Mesendoderm (in vitro differentiated cells): ENCODE measurements around the gene TSHB.

Experiments
- DNase-seq: peaks from one replicate; pipeline ENCODE4 v3.0.0; 2013
- H2AK5ac ChIP-seq: 2 replicates; pipeline ENCODE4 v1.6.1; 2013; ENCODE audit warnings: low read length, inconsistent platforms
- H2BK120ac ChIP-seq: 2 replicates; pipeline ENCODE4 v1.6.1; 2013; ENCODE audit warnings: low read depth, mild to moderate bottlenecking, low read length, moderate library complexity, mixed read lengths
- H2BK15ac ChIP-seq: replicated peaks from 2 replicates; pipeline ENCODE4 v1.6.1; 2013; ENCODE audit warnings: low read depth, mild to moderate bottlenecking, moderate library complexity
- H2BK5ac ChIP-seq: 2 replicates; pipeline ENCODE4 v1.6.1; 2013; ENCODE audit warnings: low read length, inconsistent platforms
- H3K18ac ChIP-seq: 2 replicates; pipeline ENCODE4 v1.6.1; 2013; ENCODE audit warnings: mild to moderate bottlenecking, low read length, mixed read lengths
- H3K23ac ChIP-seq: one replicate; pipeline ENCODE4 v1.6.1; 2013; ENCODE audit warnings: low read length
- H3K27ac ChIP-seq: 2 replicates; pipeline ENCODE4 v1.5.1; 2013; ENCODE audit warnings: low read depth, mild to moderate bottlenecking, inconsistent platforms, low read length, moderate library complexity
- H3K27me3 ChIP-seq: 2 replicates; pipeline ENCODE4 v1.6.1; 2013; ENCODE audit warnings: low read length, control low read depth, mild to moderate bottlenecking, inconsistent platforms; ENCODE audit not compliant: insufficient read depth, poor library complexity
- H3K36me3 ChIP-seq: 2 replicates; pipeline ENCODE4 v1.6.1; 2013; ENCODE audit warnings: low read length, inconsistent platforms; ENCODE audit not compliant: control insufficient read depth, insufficient read depth
- H3K4ac ChIP-seq: one replicate; pipeline ENCODE4 v1.6.1; 2013; ENCODE audit warnings: low read depth, mild to moderate bottlenecking, low read length, moderate library complexity
- H3K4me1 ChIP-seq: 2 replicates; pipeline ENCODE4 v1.6.1; 2013; ENCODE audit warnings: low read depth, low read length, inconsistent platforms; ENCODE audit not compliant: control insufficient read depth
- H3K4me2 ChIP-seq: 2 replicates; pipeline ENCODE4 v1.6.1; 2013; ENCODE audit warnings: low read length
- H3K4me3 ChIP-seq: 2 replicates; pipeline ENCODE4 v1.5.1; 2013; ENCODE audit warnings: mild to moderate bottlenecking, low read length
- H3K56ac ChIP-seq: one replicate; pipeline ENCODE4 v1.6.1; 2013; ENCODE audit warnings: low read length
- H3K79me1 ChIP-seq: 2 replicates; pipeline ENCODE4 v1.6.1; 2013; ENCODE audit warnings: low read length, inconsistent platforms
- H3K79me2 ChIP-seq: 2 replicates; pipeline ENCODE4 v1.6.1; 2013; ENCODE audit warnings: mild to moderate bottlenecking, low read length; ENCODE audit not compliant: control insufficient read depth, insufficient read depth
- H3K9ac ChIP-seq: 2 replicates; pipeline ENCODE4 v1.6.1; 2013; ENCODE audit warnings: low read length, inconsistent platforms
- H4K5ac ChIP-seq: one replicate; pipeline ENCODE4 v1.6.1; 2013; ENCODE audit warnings: low read length
- H4K8ac ChIP-seq: one replicate; pipeline ENCODE4 v1.6.1; 2013; ENCODE audit warnings: low read depth, mild to moderate bottlenecking, control low read depth, low read length, moderate library complexity
- WGBS: extraction: QIAGEN DNeasy Blood & Tissue Kit; methylation state at CpG from one replicate; pipeline ENCODE4 v1.1.7; 2013; ENCODE audit warnings: low lambda C conversion rate, missing lambda C conversion rate; ENCODE audit not compliant: insufficient coverage; ENCODE audit errors: extremely low coverage; 5-methylcytosine and 5-hydroxymethylcytosine counted together

The TSHB gene

DNA sequence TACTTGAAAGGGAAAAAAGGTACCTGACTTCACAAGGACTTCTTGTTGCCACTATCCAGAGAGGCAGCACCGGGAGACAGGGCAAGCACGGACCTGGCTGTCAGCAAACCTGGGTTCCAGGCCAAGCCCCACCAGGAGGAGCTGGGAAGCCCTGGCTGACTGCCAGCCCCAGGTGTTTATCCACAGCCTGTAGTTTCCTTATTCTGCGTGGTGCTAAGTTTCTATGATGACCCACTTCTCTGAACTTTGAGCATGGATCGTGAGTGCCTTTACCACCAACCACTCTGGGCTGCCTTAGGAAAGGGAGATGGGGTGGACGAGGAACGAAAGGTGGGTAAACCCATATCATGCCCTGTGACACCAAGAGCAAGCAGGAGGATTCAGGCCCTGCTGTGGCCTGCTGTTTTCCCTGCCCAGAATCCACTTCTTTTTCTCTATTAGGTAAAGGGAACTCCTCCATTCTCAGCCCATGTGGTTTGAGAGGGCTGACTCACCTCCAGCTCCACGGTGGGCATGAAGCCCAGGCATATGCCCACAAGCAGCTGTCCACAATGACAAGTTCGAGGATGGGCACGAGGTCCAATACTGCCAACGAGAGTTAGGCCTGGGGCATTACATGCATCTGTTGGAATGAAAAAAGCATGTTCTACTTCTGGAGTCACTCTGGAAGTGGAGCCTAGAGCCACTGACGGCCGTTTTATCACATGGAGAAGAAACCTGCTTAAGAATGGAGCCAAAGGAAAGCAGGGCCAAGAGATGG lies 39.4 kb downstream of the TSHB start:
- Histone ChIP-seq H3K4me3 (no peak overlapping the region), H3K27ac (no peak overlapping the region), H3K27me3 (no peaks in the 10 kb centered on the region)

DNA sequence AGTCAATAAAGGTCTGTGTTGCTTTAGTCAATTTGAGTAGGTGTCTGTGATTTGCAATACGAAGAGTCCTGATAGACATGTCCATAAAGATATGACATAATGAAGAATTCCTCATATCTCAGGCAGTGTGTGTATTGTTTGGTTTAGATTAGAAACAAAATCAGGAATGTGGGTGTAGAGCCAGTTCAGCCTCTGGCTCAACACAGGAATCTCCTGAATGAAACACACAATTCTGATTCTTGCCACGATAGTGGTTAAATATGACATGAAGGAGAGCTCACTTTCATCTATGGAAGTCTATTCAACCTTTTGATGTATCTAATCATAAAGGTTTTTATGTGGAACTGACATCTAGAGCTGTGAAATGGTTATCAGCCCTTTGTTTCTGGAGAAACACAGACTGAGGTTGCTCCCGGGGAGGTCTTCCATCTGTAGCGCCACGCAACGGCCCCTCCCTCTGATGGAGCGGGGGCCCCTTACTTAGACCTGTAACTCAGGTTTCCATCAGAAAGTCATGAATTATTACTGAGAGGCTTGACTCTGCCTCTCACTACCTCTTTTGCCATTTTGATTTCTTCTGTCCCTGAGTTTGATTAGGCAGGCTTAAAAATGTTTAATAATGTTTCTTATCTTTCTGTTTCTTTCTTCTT lies 40.2 kb downstream of the TSHB start:
- Histone ChIP-seq H3K56ac (no peak overlapping the region), H2BK15ac (no peak overlapping the region), H3K79me2 (no peaks in the 10 kb centered on the region), H2AK5ac (no peak overlapping the region), H3K4ac (no peak overlapping the region), H2BK5ac (no peak overlapping the region), H2BK120ac (no peak overlapping the region), H3K4me3 (no peak overlapping the region), H3K18ac (no peak overlapping the region), H3K4me1 (no peaks in the 10 kb centered on the region), H3K9ac (no peak overlapping the region), H3K79me1 (no peaks in the 10 kb centered on the region), H3K23ac (no peak overlapping the region), H4K8ac (no peak overlapping the region), H3K4me2 (no peak overlapping the region), H3K27me3 (no peaks in the 10 kb centered on the region), H3K36me3 (no peaks in the 10 kb centered on the region), H4K5ac (no peak overlapping the region), H3K27ac (no peak overlapping the region)
- no CpG with 5 or more reads among the region's 7 CpGs for WGBS
- no peak for DNase-seq

More for the DNA sequence above, 39.4 kb downstream of the TSHB start:
- no peaks in the 10 kb centered on the region for H3K79me1 ChIP-seq
- no peaks in the 10 kb centered on the region for H3K4me1 ChIP-seq
- no peak overlapping the region for H3K4ac ChIP-seq
- H2AK5ac ChIP-seq: no peak overlapping the region
- H3K4me2 ChIP-seq: no peak overlapping the region
- no peak for DNase-seq
- H3K9ac ChIP-seq: no peak overlapping the region
- H2BK15ac ChIP-seq: no peak overlapping the region
- WGBS: no CpG with 5 or more reads among the region's 12 CpGs
- H4K5ac ChIP-seq: no peak overlapping the region
- H3K23ac ChIP-seq: no peak overlapping the region
- no peak overlapping the region for H3K56ac ChIP-seq
- no peaks in the 10 kb centered on the region for H3K79me2 ChIP-seq
- H3K36me3 ChIP-seq: no peaks in the 10 kb centered on the region
- no peak overlapping the region for H3K18ac ChIP-seq
- H4K8ac ChIP-seq: no peak overlapping the region
- H2BK5ac ChIP-seq: no peak overlapping the region
- H2BK120ac ChIP-seq: no peak overlapping the region

DNA sequence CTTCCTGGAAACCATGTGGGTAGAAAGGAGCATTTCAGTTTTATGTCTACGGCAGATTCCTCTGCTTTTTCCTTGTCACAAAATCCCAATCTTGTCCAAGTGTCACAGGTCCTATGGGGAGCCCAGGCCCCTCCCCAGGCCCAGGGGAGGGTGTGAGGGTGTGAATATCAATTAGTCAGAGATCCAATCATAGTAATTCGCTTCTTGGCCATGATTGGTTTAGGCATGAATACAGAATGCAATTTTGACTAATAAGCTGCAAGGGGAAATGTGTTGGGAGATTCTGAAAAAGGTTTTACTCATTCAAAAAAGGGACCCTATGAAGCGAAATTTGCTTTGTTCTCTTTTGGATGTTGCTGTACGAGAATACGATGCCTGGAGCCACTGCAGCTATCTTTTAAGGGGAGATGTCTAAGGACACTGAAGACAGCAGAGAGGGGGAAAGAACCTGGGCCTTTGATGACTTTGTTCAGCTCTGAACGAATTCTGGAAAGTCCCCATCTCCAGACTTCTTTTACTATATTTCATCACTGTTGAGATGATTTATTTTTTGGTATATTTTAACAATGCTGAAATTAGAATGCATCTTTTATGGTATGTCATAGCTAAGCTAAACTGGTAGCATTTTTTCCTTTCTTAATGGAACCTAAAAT lies 41.5 kb downstream of the TSHB start:
- Histone ChIP-seq H3K27me3 (no peaks in the 10 kb centered on the region), H3K4me2 (no peak overlapping the region), H2BK120ac (no peak overlapping the region), H3K79me1 (no peaks in the 10 kb centered on the region), H4K5ac (no peak overlapping the region), H3K4me3 (no peak overlapping the region), H3K9ac (no peak overlapping the region), H3K18ac (no peak overlapping the region), H2AK5ac (no peak overlapping the region), H3K27ac (no peak overlapping the region), H3K36me3 (no peaks in the 10 kb centered on the region), H2BK5ac (no peak overlapping the region), H3K4me1 (no peaks in the 10 kb centered on the region), H3K79me2 (no peaks in the 10 kb centered on the region), H3K23ac (no peak overlapping the region), H3K4ac (no peak overlapping the region), H3K56ac (no peak overlapping the region), H4K8ac (no peak overlapping the region), H2BK15ac (no peak overlapping the region)
- DNase-seq: no peak
- no CpG with 5 or more reads among the region's 6 CpGs for WGBS

DNA sequence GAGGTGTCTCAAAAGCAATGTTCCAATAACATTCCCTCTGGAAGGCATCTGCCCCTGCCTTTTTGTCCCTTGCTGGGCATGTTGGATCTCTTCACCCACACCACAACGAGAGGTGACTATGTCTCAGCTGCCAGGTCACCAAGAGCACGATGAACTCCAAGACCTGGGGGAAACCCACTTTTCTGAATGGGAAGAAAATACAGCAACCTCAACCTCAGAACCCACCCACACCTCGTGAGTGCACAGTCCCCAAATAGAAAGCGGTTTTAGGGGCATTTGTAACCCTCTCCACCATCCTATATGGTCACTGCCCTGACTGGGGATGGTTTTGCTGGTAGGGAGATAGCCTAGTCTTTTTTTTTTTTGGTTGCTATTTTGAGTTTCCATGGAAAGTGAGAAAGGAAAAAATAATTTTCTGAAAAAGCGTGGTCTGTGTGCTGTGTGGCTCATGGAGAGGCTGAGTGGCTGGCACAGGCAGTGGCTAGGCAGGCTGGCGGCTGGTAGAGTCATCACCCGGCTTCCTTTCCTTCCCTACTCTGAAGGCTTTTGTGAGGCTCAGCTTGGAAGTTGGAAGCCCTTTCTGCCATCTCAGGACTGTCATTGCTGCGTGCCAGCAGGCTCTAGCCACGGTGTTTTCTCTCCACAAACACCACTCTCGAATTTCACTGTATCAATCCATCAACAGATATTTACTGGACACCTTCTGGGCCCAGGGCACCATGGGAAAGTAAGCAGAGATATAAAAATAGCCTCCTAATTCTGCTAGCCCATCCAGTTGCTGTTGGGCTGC lies 43.9 kb downstream of the TSHB start:
- DNase-seq: no peak
- Histone ChIP-seq H3K4me2 (no peak overlapping the region), H3K23ac (no peak overlapping the region), H3K9ac (no peak overlapping the region), H4K5ac (no peak overlapping the region), H3K4me3 (no peak overlapping the region), H2BK5ac (no peak overlapping the region), H3K27ac (no peak overlapping the region), H3K4me1 (no peaks in the 10 kb centered on the region), H3K18ac (no peak overlapping the region), H4K8ac (no peak overlapping the region), H3K4ac (no peak overlapping the region), H2BK120ac (no peak overlapping the region), H3K79me1 (no peaks in the 10 kb centered on the region), H2BK15ac (no peak overlapping the region), H2AK5ac (no peak overlapping the region), H3K79me2 (no peaks in the 10 kb centered on the region), H3K56ac (no peak overlapping the region), H3K27me3 (no peaks in the 10 kb centered on the region), H3K36me3 (no peaks in the 10 kb centered on the region)
- WGBS: no CpG with 5 or more reads among the region's 10 CpGs

DNA sequence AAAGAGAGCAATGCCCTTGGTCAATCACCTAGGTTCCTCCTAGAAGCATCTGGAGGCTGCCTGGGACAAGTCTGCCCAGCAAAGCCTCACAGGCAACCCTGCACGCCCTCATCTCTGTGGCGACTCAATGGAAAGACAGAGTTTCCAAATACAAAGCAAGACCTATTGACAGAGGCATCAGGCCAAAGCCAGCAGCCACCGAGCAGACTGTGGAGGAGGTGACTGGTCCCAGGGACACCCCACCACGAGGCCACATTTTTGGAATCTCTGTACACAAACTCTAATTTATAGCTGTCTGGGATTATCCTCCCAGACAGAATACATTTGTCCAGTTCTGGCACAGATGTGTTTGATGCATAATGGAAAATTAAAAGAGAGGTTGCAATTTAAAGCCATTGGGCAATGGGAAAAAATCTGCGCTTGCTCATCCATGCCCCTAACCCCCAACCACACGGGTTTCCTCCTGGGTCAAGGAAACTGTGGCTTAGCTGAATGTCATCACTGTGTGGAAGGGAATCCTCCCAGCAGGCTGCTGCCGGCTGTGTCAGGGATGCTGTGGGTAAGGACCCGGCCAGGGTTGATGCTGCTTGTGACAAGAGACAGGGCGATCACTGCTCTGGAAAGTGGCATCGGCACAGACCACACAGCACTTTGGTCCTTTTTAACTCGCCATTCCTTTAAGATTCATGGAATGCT lies 45.4 kb downstream of the TSHB start:
- H2BK5ac ChIP-seq: no peak overlapping the region
- no peak overlapping the region for H4K8ac ChIP-seq
- H2BK120ac ChIP-seq: no peak overlapping the region
- H3K9ac ChIP-seq: no peak overlapping the region
- no peak overlapping the region for H3K23ac ChIP-seq
- DNase-seq: no peak
- no peak overlapping the region for H2BK15ac ChIP-seq
- no peak overlapping the region for H3K4me3 ChIP-seq
- H3K4me1 ChIP-seq: no peaks in the 10 kb centered on the region
- no peak overlapping the region for H3K18ac ChIP-seq
- H3K79me1 ChIP-seq: no peaks in the 10 kb centered on the region
- no peak overlapping the region for H4K5ac ChIP-seq
- no CpG with 5 or more reads among the region's 11 CpGs for WGBS
- H3K4me2 ChIP-seq: no peak overlapping the region
- H3K79me2 ChIP-seq: no peaks in the 10 kb centered on the region
- no peaks in the 10 kb centered on the region for H3K27me3 ChIP-seq
- H3K27ac ChIP-seq: no peak overlapping the region
- no peak overlapping the region for H3K56ac ChIP-seq
- H3K4ac ChIP-seq: no peak overlapping the region
- no peak overlapping the region for H2AK5ac ChIP-seq
- no peaks in the 10 kb centered on the region for H3K36me3 ChIP-seq
